Subcutaneous adipose tissue (tissue), 4 donors: ENCODE measurements around the gene NDOR1. TPM values are rescaled to one million over a fixed set of nuclear protein-coding genes. Genes with fewer than 3 reads are reported as not detected.

Experiments
- total RNA-seq, 4 donors: library from RNA; depleted of rRNA; stranded (reverse); fragments of >200 nt; gene quantifications; one replicate each; pipeline ENCODE4 v1.1.0, GENCODE V29; 2016
- TF ChIP-seq, protein P1 (sequence below): fragments of 450-650 bp; IDR thresholded peaks from one replicate; pipeline ENCODE4 v1.5.1; 2016; ENCODE audit warnings: low read depth, mild to moderate bottlenecking, control low read depth, antibody characterized with exemption, moderate library complexity

NDOR1 gene
- total RNA-seq, 4 donors from 2014 or later, result 2.6 to 6.2 (median 3.7) TPM

DNA sequence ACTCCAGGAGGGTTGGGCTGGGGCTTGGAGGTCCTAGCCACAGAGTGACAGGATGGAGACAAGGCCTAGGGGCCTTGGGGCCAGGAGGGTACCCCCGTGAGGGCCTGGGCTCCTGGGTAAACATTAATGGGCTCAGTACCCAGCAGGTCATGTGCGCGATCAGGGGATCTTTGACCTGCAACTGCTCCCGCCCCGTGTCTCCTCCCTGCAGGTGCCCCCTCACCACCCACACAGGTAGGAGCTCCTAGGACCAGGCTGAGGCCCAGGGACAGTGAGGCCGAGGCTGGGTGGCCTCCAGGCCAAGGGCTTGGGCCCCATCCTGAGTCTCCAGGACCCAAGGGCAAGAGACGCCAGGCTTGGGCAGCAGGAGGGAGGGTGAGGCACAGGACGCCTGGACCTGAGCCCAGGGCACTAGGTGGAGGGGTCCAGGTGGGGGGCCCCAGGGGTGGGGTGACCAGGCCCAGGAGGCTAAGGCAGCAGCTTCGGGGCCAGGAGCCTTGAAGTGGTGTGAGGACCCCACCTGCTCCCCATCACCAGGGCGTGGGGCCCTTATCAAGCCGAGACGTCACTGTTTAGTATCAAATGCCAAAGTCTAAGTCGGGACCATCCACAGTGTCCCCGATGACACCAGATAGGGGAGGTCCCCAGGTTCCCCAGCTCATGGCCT is 25.3 kb downstream of the NDOR1 start, which contains the start of gene SLC34A3:
TSS of gene SLC34A3 (plus strand) at position 197 of the 667 bp plus-strand sequence. CDS start 802 bp downstream, outside the sequence.
- TF ChIP-seq, protein P1, sequence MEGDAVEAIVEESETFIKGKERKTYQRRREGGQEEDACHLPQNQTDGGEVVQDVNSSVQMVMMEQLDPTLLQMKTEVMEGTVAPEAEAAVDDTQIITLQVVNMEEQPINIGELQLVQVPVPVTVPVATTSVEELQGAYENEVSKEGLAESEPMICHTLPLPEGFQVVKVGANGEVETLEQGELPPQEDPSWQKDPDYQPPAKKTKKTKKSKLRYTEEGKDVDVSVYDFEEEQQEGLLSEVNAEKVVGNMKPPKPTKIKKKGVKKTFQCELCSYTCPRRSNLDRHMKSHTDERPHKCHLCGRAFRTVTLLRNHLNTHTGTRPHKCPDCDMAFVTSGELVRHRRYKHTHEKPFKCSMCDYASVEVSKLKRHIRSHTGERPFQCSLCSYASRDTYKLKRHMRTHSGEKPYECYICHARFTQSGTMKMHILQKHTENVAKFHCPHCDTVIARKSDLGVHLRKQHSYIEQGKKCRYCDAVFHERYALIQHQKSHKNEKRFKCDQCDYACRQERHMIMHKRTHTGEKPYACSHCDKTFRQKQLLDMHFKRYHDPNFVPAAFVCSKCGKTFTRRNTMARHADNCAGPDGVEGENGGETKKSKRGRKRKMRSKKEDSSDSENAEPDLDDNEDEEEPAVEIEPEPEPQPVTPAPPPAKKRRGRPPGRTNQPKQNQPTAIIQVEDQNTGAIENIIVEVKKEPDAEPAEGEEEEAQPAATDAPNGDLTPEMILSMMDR, result no peak

DNA sequence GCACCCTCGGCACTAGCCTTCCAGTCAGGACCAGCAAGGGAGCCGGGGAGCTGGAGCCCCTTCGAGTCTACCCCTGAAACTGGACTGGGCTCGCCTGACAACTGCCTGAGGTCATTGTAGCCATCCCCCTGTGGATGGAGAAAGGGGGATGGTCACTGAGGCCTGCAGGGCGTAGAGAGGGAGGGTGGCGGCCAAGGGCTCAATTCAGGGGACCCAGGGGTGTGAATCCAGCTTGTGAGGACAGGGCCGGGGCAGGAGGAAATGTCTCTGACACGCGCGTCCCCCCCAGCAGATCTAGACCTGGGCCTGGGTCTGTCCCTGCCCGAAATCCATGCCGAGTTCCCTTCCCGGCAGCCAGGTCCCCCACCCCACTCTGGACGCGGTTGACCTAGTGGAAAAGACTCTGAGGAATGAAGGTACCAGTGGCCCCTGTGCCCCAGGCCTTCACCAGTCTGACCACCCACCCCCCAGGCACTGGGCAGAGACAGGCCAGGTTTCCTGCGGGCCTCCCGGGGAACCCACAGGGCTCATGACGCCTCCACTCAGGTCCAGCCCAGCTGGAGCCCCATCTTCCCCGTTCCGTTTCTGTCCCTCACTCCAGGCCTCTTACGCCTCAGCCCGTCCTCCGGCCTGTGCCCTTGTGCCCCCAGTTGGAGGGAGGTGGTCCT is 26.0 kb downstream of the NDOR1 start:
- TF ChIP-seq, protein P1, result no peak

DNA sequence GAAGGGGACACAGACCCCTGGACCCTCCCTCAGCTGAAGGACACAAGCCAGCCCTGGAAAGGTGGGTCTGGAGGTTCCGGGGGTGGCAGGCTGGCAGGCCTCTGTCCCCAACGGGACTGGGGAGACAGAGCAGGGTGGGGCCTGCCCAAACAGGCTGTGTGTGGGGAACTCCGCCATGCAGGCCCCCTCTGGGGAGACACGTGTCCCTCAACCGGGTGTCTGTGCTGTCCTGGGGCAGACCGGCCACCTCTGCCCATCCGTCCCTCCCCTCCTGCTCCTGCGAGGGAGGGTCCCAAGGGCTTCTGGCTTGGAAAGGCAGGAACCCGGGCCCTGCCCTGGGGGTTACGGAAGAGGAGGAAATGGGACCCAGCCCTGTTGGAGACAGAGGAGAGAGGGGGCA is 26.6 kb downstream of the NDOR1 start:
- TF ChIP-seq, protein P1, result no peak

DNA sequence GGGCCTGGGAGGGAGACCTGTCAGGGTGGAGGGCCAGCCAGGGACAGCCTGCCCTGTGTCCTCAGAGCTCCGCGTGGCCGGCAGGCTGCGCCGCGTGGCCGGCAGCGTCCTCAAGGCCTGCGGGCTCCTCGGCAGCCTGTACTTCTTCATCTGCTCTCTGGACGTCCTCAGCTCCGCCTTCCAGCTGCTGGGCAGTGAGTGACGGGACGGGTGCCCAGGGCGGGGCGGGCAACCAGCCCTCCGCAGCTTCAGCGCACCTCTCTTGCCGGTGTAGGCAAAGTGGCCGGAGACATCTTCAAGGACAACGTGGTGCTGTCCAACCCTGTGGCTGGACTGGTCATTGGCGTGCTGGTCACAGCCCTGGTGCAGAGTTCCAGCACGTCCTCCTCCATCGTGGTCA is 27.0 kb downstream of the NDOR1 start:
- TF ChIP-seq, protein P1, result no peak

DNA sequence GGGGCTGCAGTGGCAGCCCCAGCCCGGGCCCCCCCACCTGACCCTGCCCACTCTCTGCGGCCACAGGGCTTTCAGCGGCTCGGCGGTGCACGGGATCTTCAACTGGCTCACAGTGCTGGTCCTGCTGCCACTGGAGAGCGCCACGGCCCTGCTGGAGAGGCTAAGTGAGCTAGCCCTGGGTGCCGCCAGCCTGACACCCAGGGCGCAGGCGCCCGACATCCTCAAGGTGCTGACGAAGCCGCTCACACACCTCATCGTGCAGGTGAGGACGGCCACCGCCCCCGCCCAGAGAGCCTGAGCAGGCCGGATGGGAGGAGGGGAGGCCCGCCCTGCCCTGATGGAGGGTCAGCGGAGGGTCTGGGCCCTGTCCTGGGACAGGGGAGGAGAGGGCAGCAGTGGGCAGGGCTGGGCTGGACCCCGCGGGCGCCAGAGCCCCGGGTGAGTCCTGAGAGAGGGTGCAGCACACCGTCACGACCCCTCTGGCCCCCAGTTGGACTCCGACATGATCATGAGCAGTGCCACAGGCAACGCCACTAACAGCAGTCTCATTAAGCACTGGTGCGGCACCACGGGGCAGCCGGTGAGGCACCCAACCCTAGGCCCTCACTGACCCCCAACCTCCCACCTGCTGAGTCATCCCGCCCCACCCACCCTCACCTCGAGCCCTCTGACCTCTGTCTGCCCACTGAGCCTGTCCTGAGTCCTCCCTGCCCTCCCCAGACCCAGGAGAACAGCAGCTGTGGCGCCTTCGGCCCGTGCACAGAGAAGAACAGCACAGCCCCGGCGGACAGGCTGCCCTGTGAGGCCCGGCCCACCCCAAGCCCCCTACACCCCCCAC is 27.9 kb downstream of the NDOR1 start:
- TF ChIP-seq, protein P1, result no peak

DNA sequence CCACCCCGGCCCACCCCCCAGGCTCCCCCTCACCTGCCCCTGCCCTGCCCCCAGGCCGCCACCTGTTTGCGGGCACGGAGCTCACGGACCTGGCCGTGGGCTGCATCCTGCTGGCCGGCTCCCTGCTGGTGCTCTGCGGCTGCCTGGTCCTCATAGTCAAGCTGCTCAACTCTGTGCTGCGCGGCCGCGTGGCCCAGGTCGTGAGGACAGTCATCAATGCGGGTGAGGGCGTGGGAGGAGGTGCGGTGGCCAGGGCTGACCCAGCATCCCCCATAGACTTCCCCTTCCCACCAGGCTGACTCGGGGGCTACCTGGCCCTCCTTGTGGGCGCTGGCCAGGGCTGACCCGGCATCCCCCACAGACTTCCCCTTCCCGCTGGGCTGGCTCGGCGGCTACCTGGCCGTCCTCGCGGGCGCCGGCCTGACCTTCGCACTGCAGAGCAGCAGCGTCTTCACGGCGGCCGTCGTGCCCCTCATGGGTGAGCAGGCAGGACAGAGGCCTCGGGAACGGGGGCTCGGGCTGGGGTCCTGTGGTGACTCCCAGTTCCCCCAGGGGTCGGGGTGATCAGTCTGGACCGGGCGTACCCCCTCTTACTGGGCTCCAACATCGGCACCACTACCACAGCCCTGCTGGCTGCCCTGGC is 28.7 kb downstream of the NDOR1 start:
- TF ChIP-seq, protein P1, result no peak
